Effector memory CD4-positive, alpha-beta T cell (primary cell): ENCODE measurements around the gene NEDD4.

Experiments
- DNase-seq, 3 donors: peaks; one replicate each; pipeline ENCODE4 v3.0.0-alpha.2; 2020
- H3K27ac ChIP-seq: 2 replicates; pipeline ENCODE4 v1.7.0; 2013; ENCODE audit warnings: mild to moderate bottlenecking, low read length, moderate library complexity; ENCODE audit not compliant: insufficient read depth, poor library complexity, severe bottlenecking
- H3K27me3 ChIP-seq: replicated peaks from 2 replicates; pipeline ENCODE4 v1.7.0; 2013; ENCODE audit warnings: mild to moderate bottlenecking, low read length; ENCODE audit not compliant: insufficient read depth, control insufficient read depth, poor library complexity, severe bottlenecking
- H3K36me3 ChIP-seq: 2 replicates; pipeline ENCODE4 v1.7.0; 2013; ENCODE audit warnings: mild to moderate bottlenecking, low read length, moderate library complexity; ENCODE audit not compliant: control insufficient read depth, insufficient read depth
- H3K4me1 ChIP-seq: 2 replicates; pipeline ENCODE4 v1.7.0; 2013; ENCODE audit warnings: low read length, mild to moderate bottlenecking; ENCODE audit not compliant: control insufficient read depth, insufficient read depth, poor library complexity, severe bottlenecking
- H3K4me3 ChIP-seq: 2 replicates; pipeline ENCODE4 v1.7.0; 2013; ENCODE audit warnings: low read length, low read depth, mild to moderate bottlenecking; ENCODE audit not compliant: insufficient read depth, poor library complexity, severe bottlenecking
- H3K9me3 ChIP-seq: 2 replicates; pipeline ENCODE4 v1.7.0; 2013; ENCODE audit warnings: mild to moderate bottlenecking, low read length, moderate library complexity; ENCODE audit not compliant: control insufficient read depth
- total RNA-seq, 3 donors: gene quantifications; one replicate each; lab custom pipeline; 2026; lab: John Stamatoyannopoulos, UW

The NEDD4 gene
- total RNA-seq = 13.7 to 18.5 (median 16.3) reads per million in 3 donors

- peak within 1 kb of the TSS; percentile 81 for H3K4me3 ChIP-seq
Observed at GRCh38 chr15:55993111-55993803, at the start of gene NEDD4. NEDD4 (minus strand) TSS chr15:55993612; CDS start chr15:55993555, 57 bp downstream.

GRCh38 chr15:56042498-56042897 is 49.1 kb upstream of the NEDD4 start:
- H3K27ac ChIP-seq = peak overlapping the region; percentile 71
- H3K27me3 ChIP-seq = no peaks in the 10 kb centered on the region
- H3K4me1 ChIP-seq = peaks cover 12% of the 10 kb centered on the region
- no peaks in the 10 kb centered on the region for H3K36me3 ChIP-seq
- DNase-seq = no peak
- H3K9me3 ChIP-seq = no peaks in the 10 kb centered on the region
- peak overlapping the region; percentile 22 for H3K4me3 ChIP-seq

More at GRCh38 chr15:55993111-55993803, at the start of gene NEDD4:
- Histone ChIP-seq H3K9me3 (no peaks in the 10 kb centered on the region), H3K4me1 (no peaks in the 10 kb centered on the region), H3K27me3 (no peaks in the 10 kb centered on the region), H3K36me3 (no peaks in the 10 kb centered on the region), H3K27ac (peak within 1 kb of the TSS; percentile 24)
- peak; percentile 54 to 69 (median 59) for DNase-seq

GRCh38 chr15:56042031-56042430 is 48.6 kb upstream of the NEDD4 start:
- no peak for DNase-seq
- peak overlapping the region; percentile 71 for H3K27ac ChIP-seq

GRCh38 chr15:56040081-56041035 is 46.9 kb upstream of the NEDD4 start:
- peak in 1 of 3 donors; percentile 6 for DNase-seq
- Histone ChIP-seq H3K27ac (no peak overlapping the region), H3K4me3 (no peak overlapping the region), H3K27me3 (no peaks in the 10 kb centered on the region), H3K9me3 (no peaks in the 10 kb centered on the region), H3K36me3 (no peaks in the 10 kb centered on the region), H3K4me1 (peaks cover 12% of the 10 kb centered on the region)

More at GRCh38 chr15:56042031-56042430, 48.6 kb upstream of the NEDD4 start:
- Histone ChIP-seq H3K9me3 (no peaks in the 10 kb centered on the region), H3K27me3 (no peaks in the 10 kb centered on the region), H3K4me1 (peaks cover 12% of the 10 kb centered on the region), H3K36me3 (no peaks in the 10 kb centered on the region), H3K4me3 (no peak overlapping the region)

GRCh38 chr15:56038707-56039106 is 45.3 kb upstream of the NEDD4 start:
- Histone ChIP-seq H3K36me3 (no peaks in the 10 kb centered on the region), H3K27me3 (no peaks in the 10 kb centered on the region), H3K4me1 (peaks cover 12% of the 10 kb centered on the region), H3K27ac (no peak overlapping the region), H3K9me3 (no peaks in the 10 kb centered on the region), H3K4me3 (no peak overlapping the region)
- DNase-seq = no peak

- Histone ChIP-seq H3K36me3 (no peaks in the 10 kb centered on the region), H3K27ac (no peak overlapping the region), H3K9me3 (no peaks in the 10 kb centered on the region), H3K27me3 (no peaks in the 10 kb centered on the region), H3K4me1 (peaks cover 11% of the 10 kb centered on the region), H3K4me3 (no peak overlapping the region)
- DNase-seq = peak in 2 of 3 donors; percentile 12 to 17
Observed at GRCh38 chr15:56038015-56038414, 44.6 kb upstream of the NEDD4 start.

- no peak overlapping the region for H3K4me3 ChIP-seq
- H3K27me3 ChIP-seq = no peaks in the 10 kb centered on the region
- no peaks in the 10 kb centered on the region for H3K4me1 ChIP-seq
- H3K27ac ChIP-seq = no peak overlapping the region
- no peaks in the 10 kb centered on the region for H3K36me3 ChIP-seq
- no peak for DNase-seq
- H3K9me3 ChIP-seq = no peaks in the 10 kb centered on the region
Observed at GRCh38 chr15:56036546-56037067, 43.2 kb upstream of the NEDD4 start.

GRCh38 chr15:56035166-56035565 is 41.8 kb upstream of the NEDD4 start:
- Histone ChIP-seq H3K4me3 (no peak overlapping the region), H3K27me3 (no peaks in the 10 kb centered on the region), H3K4me1 (no peaks in the 10 kb centered on the region), H3K36me3 (no peaks in the 10 kb centered on the region), H3K9me3 (no peaks in the 10 kb centered on the region), H3K27ac (no peak overlapping the region)
- DNase-seq = no peak

GRCh38 chr15:56034514-56034913 is 41.1 kb upstream of the NEDD4 start:
- no peaks in the 10 kb centered on the region for H3K36me3 ChIP-seq
- H3K9me3 ChIP-seq = no peaks in the 10 kb centered on the region
- no peak overlapping the region for H3K4me3 ChIP-seq
- DNase-seq = no peak
- no peaks in the 10 kb centered on the region for H3K27me3 ChIP-seq
- no peaks in the 10 kb centered on the region for H3K4me1 ChIP-seq
- no peak overlapping the region for H3K27ac ChIP-seq
